HEK293T (cell line): Measurements from ENCODE around the gene MRTO4.
"Not testable (repeated sequence)": the region's sequence is repeated elsewhere in the genome, so short reads cannot be mapped to it uniquely, and the experiment has no call there.

ENCODE experiments used
- CTCF ChIA-PET: fragments of 350-600 bp; formaldehyde crosslinking; extraction: SDS; loops from one replicate; lab custom pipeline; 2021; ENCODE audit warnings: antibody characterized with exemption, inconsistent platforms; lab: Yijun Ruan, JAX
- POLR2A ChIA-PET: fragments of 350-600 bp; formaldehyde crosslinking; extraction: SDS; loops from one replicate; lab custom pipeline; 2020; ENCODE audit warnings: antibody characterized with exemption, inconsistent platforms; lab: Yijun Ruan, JAX
- DNase-seq: peaks from one replicate; pipeline ENCODE4 v3.0.0; 2012; ENCODE audit warnings: mixed read lengths; ENCODE audit errors: extremely low spot score
- ARNT ChIP-seq: fragments of 450-650 bp; IDR thresholded peaks from 2 replicates; pipeline ENCODE4 v1.6.1; 2017; ENCODE audit warnings: mild to moderate bottlenecking
- BHLHE40 ChIP-seq: fragments of 450-650 bp; IDR thresholded peaks from 2 replicates; pipeline ENCODE4 v1.6.1; 2016; ENCODE audit warnings: mild to moderate bottlenecking, moderate library complexity, borderline replicate concordance
- CTBP1 ChIP-seq: fragments of 450-650 bp; IDR thresholded peaks from 2 replicates; pipeline ENCODE4 v1.6.1; 2016; ENCODE audit warnings: borderline replicate concordance
- ELF4 ChIP-seq: fragments of 450-650 bp; IDR thresholded peaks from 2 replicates; pipeline ENCODE4 v1.6.1; 2017; ENCODE audit warnings: antibody characterized with exemption
- FOXA1 ChIP-seq: fragments of 450-650 bp; IDR thresholded peaks from 2 replicates; pipeline ENCODE4 v1.6.1; 2016; ENCODE audit warnings: mild to moderate bottlenecking
- FOXK2 ChIP-seq: fragments of 450-650 bp; IDR thresholded peaks from 2 replicates; pipeline ENCODE4 v1.6.1; 2016; ENCODE audit warnings: mild to moderate bottlenecking
- FOXM1 ChIP-seq: fragments of 450-650 bp; IDR thresholded peaks from 2 replicates; pipeline ENCODE4 v1.6.1; 2017; ENCODE audit warnings: mild to moderate bottlenecking, borderline replicate concordance
- HDGF ChIP-seq: fragments of 450-650 bp; IDR thresholded peaks from 2 replicates; pipeline ENCODE4 v1.6.1; 2017; ENCODE audit warnings: antibody characterized with exemption, borderline replicate concordance
- L3MBTL2 ChIP-seq: fragments of 450-650 bp; conservative IDR thresholded peaks from 2 replicates; pipeline ENCODE4 v1.6.1; 2016; ENCODE audit warnings: mild to moderate bottlenecking
- LEF1 ChIP-seq: fragments of 450-650 bp; IDR thresholded peaks from 2 replicates; pipeline ENCODE4 v1.6.1; 2017; ENCODE audit warnings: mild to moderate bottlenecking, borderline replicate concordance
- NFRKB ChIP-seq: fragments of 450-650 bp; IDR thresholded peaks from 2 replicates; pipeline ENCODE4 v1.6.1; 2016; ENCODE audit warnings: mild to moderate bottlenecking, moderate library complexity
- SP1 ChIP-seq: fragments of 450-650 bp; IDR thresholded peaks from 2 replicates; pipeline ENCODE4 v1.6.1; 2017
- SUZ12 ChIP-seq: fragments of 450-650 bp; IDR thresholded peaks from 2 replicates; pipeline ENCODE4 v1.6.1; 2016; ENCODE audit warnings: mild to moderate bottlenecking
- TARDBP ChIP-seq: fragments of 450-650 bp; IDR thresholded peaks from 2 replicates; pipeline ENCODE4 v1.6.1; 2016
- ZNF384 ChIP-seq: fragments of 450-650 bp; IDR thresholded peaks from 2 replicates; pipeline ENCODE4 v1.6.1; 2016
- TF ChIP-seq, protein P1 (sequence below): fragments of 450-650 bp; IDR thresholded peaks from 2 replicates; pipeline ENCODE4 v1.6.1; 2016

Gene MRTO4

GRCh38 chr1:19272064-19272463, 20.5 kb downstream of the MRTO4 start:
- TF ChIP-seq TARDBP (no peak), FOXM1 (no peak), LEF1 (no peak), ARNT (no peak), NFRKB (no peak), SUZ12 (no peak), ZNF384 (no peak), FOXA1 (no peak), BHLHE40 (no peak), HDGF (no peak), FOXK2 (no peak), SP1 (no peak), CTBP1 (no peak), L3MBTL2 (no peak), ELF4 (no peak)
- TF ChIP-seq, protein P1, sequence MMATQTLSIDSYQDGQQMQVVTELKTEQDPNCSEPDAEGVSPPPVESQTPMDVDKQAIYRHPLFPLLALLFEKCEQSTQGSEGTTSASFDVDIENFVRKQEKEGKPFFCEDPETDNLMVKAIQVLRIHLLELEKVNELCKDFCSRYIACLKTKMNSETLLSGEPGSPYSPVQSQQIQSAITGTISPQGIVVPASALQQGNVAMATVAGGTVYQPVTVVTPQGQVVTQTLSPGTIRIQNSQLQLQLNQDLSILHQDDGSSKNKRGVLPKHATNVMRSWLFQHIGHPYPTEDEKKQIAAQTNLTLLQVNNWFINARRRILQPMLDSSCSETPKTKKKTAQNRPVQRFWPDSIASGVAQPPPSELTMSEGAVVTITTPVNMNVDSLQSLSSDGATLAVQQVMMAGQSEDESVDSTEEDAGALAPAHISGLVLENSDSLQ = no peak
- no peak for DNase-seq
- POLR2A ChIA-PET = interaction anchor here (0.9 kb wide), 1 partner anchor 38 kb away, joined by 3 read pairs; no protein-coding TSS in a partner anchor
- CTCF ChIA-PET = no interaction called here

GRCh38 chr1:19273106-19273843, 21.7 kb downstream of the MRTO4 start:
- CTCF ChIA-PET = no interaction called here
- POLR2A ChIA-PET = no interaction called here

GRCh38 chr1:19273844-19274531, 22.4 kb downstream of the MRTO4 start:
- POLR2A ChIA-PET, CTCF ChIA-PET, DNase-seq: not testable (repeated sequence)

More at GRCh38 chr1:19273106-19273843, 21.7 kb downstream of the MRTO4 start:
- DNase-seq = no peak
- TF ChIP-seq CTBP1 = no peak
- TF ChIP-seq HDGF = no peak
- no peak for TF ChIP-seq SP1
- TF ChIP-seq, protein P1 = no peak
- no peak for TF ChIP-seq FOXK2
- no peak for TF ChIP-seq SUZ12
- TF ChIP-seq FOXM1 = no peak
- TF ChIP-seq TARDBP = no peak
- TF ChIP-seq ARNT = no peak
- no peak for TF ChIP-seq ZNF384
- no peak for TF ChIP-seq L3MBTL2
- no peak for TF ChIP-seq NFRKB
- TF ChIP-seq ELF4 = no peak
- TF ChIP-seq BHLHE40 = no peak
- TF ChIP-seq FOXA1 = no peak
- no peak for TF ChIP-seq LEF1

DNA sequence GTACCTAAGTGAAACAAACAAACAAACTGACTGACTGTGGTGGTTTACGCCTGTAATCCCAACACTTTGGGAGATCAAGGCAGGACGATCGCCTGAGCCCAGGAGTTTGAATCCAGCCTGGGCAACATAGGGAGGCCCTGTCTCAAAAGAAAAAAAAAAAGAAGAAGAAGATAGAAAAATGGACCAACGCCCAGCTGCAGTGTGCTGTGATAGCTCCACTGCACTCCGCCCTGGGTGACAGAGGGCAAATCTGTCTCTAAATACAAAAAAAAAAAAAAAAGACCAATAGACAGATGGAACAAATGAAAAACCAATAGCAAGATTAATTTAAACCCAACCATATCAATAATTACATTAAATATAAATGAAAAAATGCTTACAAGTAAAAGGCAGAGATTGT, 23.0 kb downstream of the MRTO4 start:
- ChIA-PET POLR2A (no interaction called here), CTCF (no interaction called here)
- no peak for TF ChIP-seq FOXA1
- no peak for TF ChIP-seq ZNF384
- TF ChIP-seq LEF1 = no peak
- TF ChIP-seq SP1 = no peak
- TF ChIP-seq BHLHE40 = no peak
- no peak for DNase-seq

DNA sequence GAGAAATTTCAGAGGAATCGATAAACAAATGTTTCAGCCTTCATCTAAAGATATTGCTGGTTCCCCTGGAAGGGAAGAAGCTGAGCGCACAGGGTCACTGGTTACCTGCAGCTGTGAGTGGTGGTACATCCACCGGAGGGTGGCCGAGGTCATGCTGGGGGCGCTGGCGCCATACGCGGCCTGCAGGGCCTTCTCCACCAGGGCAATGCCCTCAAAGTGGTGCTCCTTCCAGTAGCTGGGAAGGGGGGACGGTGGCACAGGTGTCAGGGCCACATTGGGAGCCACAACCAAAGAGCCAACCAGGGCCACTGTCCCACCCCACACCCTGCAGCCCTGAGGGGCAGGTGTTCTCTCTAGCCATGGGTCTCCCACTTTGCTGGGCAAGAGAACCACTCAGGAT, 32.3 kb downstream of the MRTO4 start:
- POLR2A ChIA-PET = no interaction called here

DNA sequence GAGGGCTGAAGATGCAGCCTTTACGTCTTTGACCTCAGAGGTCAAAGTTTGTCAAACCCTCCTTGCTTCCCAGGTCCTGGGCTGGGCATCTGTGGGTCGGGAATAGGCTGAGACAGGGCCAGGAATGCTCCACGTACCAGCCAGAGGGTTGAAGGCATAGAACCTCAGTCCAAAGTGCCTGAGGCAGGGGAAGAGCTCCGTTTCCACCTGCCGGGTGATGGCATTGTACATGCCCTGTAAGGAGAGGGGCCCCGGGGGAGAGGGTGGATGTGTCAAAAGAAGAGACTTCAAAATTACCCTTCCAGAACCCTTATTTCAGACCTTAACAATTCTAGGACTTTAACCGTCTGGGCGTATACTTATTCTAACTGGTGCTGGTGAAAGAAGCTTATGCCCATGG, 33.3 kb downstream of the MRTO4 start:
- DNase-seq = no peak
- TF ChIP-seq FOXK2 (no peak), SP1 (no peak), LEF1 (no peak), ARNT (no peak), BHLHE40 (no peak), SUZ12 (no peak), TARDBP (no peak), FOXM1 (no peak), L3MBTL2 (no peak), ZNF384 (no peak), CTBP1 (no peak), FOXA1 (no peak), ELF4 (no peak), NFRKB (no peak), HDGF (no peak)
- TF ChIP-seq, protein P1 = no peak
- CTCF ChIA-PET = no interaction called here
- POLR2A ChIA-PET = no interaction called here

More for the DNA sequence above, 32.3 kb downstream of the MRTO4 start:
- TF ChIP-seq FOXM1 (no peak), NFRKB (no peak), LEF1 (no peak), TARDBP (no peak), ELF4 (no peak), FOXK2 (no peak), SUZ12 (no peak), L3MBTL2 (no peak)
- TF ChIP-seq, protein P1 = no peak
- no peak for DNase-seq
- CTCF ChIA-PET = no interaction called here

DNA sequence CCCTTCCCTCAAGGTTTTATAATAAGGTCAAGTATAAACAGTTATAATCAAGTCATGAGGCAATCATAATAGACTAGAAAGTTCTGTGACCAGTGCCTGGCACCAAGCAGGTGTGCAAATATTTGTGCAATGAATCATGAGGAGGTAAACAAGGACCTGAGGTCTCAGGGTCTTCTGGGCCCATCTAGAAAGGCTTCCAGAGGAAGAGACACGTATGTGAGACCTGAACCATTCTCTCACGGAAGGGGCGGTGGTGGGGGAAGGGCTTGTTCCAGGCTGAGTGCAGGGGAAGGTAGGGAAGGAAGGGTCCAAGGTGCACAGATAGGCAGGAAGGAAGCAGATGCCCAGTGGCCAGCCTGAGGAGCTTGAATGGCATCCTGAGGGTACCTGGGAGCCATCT, 33.8 kb downstream of the MRTO4 start:
- DNase-seq, CTCF ChIA-PET, POLR2A ChIA-PET: not testable (repeated sequence)

DNA sequence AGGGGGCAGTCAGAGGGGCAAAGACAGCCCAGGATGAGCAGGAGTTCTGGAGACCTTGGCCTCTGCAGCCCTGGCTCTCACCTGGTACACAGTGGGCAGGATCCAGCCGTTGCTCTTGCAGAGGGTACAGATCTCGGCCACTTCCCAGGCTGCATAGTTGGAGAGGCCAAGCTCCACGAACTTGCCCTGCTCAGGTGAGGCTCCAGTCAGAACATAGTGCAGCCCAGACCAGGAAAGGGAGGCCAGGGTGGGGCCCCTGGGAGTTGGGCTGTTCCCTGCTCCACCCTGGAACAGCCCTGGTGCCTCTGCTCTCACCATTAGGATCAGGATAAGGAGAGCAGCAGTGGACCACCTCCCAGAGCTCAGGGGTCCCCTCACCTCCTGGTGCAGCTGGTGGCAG, 34.2 kb downstream of the MRTO4 start:
- DNase-seq, POLR2A ChIA-PET, CTCF ChIA-PET: not testable (repeated sequence)
